GM11168 (cell line): ENCODE data around the gene FAM222A.
"Not testable (repeated sequence)": the region's sequence is repeated elsewhere in the genome, so short reads cannot be mapped to it uniquely, and the experiment has no call there.

Experiments
- in situ Hi-C: fragments of 300-500 bp; cut with MboI; formaldehyde crosslinking; loops from one replicate; pipeline ENCODE4 v1.12.0; 2022; ENCODE audit warnings: low sequenced_read_pairs; ENCODE audit not compliant: unreplicated experiment

Gene FAM222A

DNA sequence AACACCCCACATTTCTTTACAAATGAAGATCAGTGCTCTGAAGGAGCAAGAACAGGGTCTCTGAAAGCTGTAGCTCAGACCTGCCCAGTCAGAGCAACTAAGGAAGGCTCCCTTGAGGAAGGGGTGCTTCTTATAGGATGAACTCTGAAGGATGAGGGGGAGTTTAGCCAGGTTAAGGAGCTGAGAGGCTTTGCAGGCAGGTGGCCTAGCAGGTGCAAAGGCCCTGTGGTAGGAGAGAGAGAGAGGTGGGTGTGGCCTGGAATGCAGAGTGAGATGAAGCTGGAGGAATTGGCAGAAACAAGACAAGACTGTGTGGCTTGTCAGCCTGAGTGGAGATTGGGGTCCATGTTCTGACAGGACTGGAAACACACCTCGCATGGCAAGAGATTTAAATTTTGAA, 20.5 kb upstream of the FAM222A start:
- in situ Hi-C loops, result no loop called here

DNA sequence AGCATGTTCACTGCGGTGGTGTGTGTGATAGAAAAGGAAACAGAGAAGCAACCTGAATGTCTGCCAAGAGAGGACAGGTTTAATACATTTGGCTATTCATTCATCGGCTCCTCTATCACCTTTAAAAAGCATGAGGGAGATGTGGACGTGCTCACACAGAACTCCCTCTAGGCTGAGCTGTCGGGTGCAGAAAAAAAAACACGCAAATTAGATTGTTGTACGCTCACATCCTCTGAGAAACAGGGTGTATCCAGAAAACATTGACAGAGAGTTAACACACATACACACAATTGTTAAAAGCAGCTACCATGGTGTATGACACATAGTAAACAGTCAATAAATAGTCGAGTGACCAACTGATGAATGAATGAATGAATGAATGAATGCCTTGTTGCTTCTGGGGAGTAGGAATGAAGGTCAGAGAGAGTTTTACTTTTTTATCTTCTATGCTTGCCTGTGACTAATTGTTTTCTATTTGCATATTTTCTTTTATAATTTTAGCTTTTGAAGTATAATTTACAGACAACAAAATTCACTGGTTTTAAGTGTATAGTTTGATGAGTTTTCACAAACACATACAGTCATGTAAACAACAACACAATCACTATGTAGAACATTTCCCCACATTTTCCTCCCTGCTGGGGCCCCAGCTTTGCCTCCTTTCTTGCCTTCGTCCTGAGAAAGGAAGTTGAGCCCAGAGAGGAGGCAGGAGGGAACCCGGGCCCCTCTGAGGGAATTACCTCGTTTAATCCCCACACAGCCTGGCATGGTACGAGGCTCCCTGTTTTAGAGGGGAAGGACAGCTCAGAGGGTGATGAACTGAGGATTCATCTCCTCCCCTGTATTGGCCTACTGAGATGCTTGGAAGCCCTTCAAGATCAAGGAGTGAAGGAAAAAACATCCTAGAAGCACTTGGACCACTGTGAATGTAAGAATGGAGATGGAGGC, 19.7 kb upstream of the FAM222A start:
- in situ Hi-C loops, result no loop called here

DNA sequence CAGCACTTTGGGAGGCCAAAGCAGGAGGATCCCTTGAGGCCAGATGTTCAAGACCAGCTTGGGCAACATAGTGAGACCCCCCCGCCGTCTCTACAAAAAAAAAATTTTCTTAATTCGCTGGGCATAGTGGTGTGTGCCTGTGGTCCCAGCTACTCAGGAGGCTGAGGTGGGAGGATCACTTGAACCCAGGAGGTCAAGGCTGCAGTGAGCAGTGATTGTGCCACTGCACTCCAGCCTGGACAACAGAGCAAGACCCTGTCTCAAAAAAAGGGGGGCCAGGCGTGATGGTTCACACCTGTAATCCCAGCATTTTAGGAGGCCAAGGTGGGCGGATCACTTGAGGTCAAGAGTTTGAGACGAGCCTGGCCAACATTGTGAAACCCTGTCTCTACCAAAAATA, 19.0 kb upstream of the FAM222A start:
- in situ Hi-C loops, result not testable (repeated sequence)

DNA sequence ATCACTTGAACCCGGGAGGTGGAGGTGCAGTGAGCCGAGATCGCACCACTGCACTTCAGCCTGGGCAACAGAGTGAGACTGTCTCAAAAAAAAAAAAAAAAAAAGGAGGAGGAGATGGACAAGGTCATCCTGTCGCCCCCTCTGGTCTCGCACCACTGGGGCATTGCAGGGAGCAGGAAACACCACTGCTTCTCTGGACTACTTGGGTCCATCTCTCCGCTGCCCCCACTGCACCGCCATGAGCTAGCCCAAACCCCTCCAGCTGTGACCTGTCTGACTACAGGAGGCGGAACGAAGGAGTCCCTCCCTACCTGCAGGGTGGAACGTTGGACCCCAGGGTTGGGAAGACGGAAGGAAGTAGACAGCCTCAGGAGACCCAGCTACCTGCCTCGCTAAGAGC, 18.2 kb upstream of the FAM222A start:
- in situ Hi-C loops, result no loop called here

DNA sequence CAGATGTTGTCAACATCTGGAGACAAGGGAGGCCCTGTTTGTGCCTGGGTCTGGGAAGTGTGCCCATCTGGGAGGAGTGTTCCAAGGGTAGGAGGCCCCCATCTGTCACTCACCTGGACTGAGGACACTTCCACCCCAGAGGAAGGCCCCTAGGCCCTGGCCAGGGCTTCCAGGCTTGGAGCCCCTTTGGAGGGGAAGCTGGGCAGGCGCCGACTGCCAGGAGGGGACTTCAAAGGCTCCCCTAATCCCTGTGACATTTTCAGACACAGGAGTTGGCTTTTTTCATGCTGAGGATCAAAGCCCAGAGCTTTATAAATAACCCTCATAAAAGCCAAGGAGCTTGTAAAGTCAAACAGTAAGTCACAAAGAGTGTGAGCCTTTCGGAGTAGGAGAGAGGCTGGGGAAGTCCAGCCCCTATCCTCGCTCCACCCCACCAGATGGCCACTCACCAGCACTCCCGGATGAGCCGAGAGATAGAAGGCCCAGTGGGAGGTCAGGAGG, 17.6 kb upstream of the FAM222A start:
- in situ Hi-C loops, result no loop called here

DNA sequence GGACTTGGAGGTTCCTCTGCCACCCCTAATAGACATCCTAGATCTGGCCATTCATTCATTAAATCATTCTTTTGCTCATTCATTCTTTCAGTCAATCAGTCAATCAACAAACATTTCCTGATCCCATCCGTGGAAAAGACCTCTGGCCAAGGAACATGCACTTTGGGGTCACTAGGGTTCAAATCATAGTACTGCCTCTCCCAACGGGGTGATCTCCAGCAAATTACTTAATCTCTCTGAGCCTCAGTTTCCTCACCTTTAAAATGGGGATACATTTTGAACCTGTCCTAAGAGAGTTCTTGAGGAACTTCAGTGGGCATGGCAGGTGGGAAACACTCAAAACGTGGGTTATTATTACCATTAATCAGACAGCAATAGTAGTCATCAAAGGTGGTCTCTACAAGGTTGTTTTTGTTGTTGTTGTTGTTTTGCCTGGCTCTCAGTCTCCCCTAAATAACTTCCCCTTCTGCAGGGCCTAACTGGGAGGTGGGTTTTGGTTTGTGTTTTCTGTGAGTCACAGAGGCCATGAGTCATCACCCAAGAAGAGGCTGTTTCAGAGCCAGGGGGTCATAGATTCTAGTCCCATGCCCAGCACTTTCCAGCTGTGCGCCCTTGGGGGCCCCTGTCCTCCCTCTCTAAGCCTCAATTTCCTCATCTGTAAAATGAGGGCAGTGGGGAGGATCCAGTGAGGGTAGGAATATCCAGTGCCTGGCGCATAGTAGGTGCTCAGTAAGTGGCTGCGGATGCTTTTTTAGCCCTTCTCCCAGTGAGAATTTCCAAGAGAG, 16.9 kb upstream of the FAM222A start:
- in situ Hi-C loops, result no loop called here

DNA sequence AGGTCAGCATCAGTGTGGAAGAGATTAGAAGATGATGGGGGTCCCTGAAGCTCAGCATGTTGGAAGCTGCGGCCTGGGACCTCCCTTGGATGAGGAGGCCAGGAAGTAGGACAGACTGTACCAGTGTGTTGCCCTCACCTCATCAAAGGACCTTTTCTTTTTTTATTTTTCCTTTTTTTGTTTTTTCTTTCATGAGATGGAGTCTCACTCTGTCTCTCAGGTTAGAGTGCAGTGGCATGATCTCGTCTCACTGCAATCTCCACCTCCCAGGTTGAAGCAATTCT, 16.4 kb upstream of the FAM222A start:
- in situ Hi-C loops, result no loop called here

DNA sequence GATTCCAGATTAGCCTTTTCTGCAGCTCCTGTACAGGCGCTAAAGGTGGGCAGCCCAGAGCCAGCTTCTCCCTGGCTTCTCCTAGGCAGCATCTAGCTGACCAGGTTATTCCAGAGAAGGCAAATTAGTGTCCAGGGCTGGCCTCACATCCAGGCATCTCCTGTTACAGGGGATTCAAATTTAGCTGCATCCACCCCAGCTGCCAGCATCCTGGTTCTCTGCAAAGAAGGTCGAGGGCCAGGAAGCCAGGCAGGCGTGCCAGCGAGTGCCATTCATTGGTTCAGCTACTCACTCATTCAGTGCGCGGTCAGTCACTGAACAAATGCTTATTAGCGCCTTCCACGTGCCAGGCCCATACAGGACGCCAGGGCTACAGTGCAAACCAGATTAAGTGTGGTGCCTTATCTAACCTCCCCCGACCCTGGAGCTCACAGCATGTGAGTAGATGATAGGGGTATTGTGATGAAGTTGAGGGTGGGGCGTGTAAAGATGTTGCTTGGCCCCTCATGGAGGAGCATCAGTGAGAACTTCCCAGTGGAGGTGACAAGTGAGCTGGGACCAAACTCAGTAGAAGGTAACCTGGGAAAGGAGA, 15.7 kb upstream of the FAM222A start:
- in situ Hi-C loops, result no loop called here

DNA sequence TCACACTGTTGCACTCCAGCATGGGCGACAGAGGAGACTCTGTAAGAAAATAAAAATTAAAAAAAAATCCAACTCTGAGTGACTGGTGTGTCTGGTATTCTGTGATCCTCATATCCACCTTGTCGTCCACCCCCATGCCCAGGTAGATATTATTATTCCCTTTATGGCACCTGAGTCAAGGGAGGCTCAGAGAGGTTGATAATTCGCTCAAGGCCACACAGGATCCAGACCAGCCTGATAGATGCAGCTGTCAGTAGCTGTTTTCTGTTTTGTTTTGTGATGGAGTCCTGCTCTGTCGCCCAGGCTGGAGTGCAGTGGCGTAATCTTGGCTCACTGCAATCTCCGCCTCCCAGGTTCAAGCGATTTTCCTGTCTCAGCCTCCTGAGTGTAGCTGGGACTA, 14.8 kb upstream of the FAM222A start:
- in situ Hi-C loops, result no loop called here

DNA sequence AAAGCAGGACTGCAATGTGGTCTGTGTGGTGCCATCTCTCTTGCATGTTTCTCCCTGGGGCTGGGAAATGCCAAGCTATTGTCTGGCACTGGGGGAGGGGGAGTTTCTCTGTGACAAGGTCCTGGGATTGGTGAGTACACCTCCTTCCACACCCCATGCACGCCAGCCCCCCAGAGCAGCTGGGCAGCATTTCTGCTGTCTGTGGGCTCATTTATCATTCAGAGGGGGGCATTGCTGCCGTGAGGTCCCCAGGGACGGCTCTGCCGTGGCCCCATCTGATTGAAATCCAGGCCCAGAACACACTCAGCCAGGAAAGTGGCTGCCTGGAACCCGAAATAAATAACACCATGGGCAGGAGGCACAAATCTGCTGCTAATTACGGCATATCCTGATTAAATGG, 12.6 kb upstream of the FAM222A start:
- in situ Hi-C loops, result no loop called here

DNA sequence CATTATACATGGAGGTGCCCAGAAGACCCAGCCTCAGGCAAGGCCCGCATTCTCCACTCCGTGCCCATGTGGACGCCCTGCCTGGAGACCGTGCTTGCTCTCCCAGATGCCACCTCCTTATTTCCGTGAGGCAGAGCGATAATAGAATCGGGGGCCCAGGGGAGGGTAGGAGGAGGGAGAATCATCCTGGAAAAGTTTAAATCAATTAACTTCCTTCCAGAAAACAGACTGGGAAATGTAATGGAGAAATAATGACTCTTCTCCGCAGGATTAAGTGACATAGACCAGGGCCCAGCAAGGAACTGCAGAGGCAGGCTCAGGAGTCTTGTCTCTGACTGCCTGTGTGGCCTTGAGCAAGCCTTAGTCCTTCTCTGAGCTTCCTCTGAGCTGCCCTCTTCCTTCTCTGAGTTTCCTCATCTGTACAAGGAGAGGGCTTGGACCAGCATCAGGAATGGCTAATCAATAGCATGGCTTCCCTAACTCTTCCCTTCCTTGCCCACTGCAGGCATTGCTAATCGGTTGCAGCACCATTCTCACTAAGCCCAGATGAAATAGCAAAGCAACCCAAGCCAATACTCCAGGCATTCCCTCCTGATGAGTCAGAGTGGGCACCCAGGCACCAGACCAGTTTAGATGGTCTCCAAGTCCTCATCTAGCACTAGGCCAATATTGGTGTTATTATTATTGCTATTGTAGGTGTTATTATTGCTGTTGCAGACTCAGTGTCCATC, 11.3 kb upstream of the FAM222A start:
- in situ Hi-C loops, result no loop called here

DNA sequence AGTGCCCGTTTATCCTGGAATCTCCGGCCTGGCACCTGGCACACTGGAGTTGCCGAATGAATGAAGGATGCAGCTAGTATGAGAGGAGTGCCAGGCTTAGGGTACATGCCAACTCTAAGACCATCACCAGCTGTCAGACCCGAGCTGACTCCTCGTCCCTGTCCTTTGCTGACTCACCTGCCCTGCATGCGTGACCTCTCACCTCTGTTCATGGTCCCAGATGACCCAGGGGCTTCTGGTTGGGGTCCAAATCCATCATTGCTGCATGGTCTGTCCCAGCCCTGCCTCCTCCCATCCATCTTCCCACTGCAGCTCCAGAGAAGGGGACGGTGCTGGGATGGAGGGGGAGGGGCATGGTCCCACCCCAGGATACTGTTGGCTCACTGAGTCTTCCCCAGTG, 9.9 kb upstream of the FAM222A start:
- in situ Hi-C loops, result no loop called here

DNA sequence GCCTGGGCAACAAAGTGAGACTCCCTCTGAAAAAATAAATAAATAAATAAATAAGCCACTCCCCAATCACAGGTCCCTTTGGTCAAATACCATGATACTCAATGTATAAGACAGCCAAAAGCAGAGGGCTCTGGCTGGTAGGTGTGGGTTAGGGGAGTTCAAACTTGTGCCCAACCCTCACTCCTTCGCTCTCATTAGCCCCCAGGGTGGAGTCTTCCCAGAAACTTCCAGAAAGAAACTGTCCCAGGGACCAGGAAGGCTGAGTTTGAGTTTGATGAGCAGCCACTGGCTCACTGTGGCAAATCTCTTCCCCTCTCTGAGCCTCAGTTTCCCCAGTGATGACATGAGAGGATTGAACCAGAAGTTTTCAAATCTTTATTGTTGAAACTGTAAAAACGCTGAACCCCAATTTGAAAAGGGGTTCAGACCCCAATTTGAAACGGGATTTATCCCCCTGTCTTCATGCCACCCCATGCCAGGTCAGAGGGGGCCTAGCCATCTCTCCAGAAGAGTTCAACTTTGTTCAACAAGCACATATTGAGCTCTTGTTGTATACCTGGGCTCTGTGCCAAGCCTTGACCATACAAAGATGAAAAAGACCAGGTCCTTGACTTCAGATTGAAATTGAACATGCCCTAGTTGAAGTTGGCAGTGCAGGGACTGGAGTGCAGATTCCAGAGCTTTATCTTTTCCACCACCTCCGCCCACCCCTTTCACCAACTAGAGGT, 9.1 kb upstream of the FAM222A start:
- in situ Hi-C loops, result no loop called here

DNA sequence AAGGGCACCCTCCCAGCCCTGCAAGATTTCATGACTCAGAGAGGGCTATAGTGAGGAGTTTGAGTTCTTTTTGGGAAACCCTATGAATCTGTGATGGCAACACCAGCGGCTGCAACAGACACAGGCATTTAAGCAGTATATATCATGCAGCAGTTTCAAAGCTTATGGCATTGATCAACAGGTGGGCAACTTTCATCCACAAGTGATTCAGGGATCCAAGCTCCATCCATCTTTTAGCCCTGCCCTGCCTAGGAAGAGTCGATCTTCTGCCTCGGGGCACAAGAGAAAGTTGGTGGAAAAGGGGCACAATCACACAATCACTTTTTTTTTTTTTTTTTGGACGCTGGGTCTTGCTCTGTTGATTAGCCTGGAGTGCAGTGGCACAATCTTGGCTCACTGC, 8.3 kb upstream of the FAM222A start:
- in situ Hi-C loops, result no loop called here

DNA sequence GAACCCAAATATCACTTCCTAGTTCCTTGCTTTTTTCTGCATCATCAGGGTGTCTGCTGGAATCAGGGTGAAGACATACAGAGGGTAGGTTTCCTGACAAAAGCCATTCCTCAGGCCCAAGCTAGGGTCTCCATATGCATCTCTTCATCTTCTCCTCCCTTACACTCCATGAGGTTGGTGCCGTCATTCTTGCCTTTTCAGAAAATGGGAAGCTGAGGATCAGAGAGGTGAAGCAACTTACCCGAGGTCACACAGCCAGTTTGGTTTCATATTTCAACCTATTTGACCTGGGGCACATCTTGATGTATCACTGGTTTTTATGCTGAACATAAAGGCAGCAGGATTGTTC, 7.3 kb upstream of the FAM222A start:
- in situ Hi-C loops, result no loop called here

DNA sequence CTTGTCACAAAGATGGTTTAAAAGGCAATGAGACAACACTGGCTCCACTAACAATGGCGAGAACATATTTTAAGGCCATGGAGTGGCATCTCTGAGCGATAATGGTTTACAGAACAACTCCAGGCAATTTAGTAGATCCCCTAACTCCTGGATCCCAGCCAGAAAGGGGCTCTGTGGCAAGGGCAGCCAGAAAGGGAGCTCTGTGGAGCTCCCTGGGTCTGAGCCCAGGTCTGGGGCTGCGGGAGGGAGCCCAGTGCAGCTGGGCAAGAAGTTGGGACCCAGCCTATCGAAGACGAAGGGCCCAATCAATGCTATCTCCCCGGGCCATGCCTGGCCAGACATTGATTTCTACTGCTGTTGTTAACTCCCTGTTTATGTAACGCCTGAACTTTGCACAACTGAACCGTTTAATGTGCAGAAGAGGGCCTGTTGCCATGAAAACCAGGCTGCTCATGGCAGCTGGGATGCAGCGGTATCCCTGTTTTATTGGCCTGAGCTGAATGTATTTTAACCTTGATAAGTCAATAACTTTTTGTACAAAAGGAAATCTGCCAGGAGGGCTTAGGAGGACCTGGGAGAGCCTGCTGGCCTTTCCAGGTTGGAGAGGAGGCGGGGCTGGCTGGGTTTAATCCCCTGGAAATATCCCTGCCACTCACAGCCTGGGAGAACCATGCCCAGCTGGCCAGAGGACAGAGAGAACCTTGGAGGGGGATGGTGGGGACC, 6.7 kb upstream of the FAM222A start:
- in situ Hi-C loops, result no loop called here

DNA sequence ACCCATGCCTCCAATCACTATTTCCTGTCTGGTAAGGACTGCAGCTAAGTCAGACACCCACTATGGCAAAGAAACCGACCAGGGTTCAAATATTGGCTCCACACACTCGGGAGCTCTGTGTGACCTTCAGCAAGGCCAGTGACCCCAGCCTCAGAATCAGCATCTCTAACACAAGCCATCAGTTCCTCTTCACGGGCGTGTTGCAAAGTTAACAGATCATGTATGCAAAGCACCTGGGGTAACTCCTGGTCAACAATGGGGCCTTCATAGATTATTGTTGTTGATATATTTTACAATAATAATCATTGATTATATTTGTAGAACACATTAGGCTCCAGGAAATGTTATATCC, 6.2 kb upstream of the FAM222A start:
- in situ Hi-C loops, result no loop called here

DNA sequence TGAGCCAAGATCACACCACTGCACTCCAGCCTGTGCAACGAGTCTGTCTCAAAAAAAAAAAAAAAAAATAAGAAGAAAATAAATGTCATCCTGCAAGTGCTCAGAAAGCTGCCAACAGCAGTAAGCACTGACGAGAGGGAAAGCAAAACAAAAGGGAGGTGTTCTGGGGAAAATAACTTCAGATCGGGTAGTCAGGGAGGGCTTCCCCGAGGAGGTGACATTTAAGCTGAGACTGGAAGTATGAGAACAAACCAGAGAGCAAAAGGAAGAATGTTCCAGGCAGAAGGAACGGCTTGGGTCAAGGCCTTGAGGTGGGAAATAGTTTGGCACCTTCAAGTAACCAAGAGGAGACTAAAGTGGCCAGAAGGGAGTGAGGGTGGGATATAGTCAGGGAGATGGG, 4.7 kb upstream of the FAM222A start:
- in situ Hi-C loops, result no loop called here

DNA sequence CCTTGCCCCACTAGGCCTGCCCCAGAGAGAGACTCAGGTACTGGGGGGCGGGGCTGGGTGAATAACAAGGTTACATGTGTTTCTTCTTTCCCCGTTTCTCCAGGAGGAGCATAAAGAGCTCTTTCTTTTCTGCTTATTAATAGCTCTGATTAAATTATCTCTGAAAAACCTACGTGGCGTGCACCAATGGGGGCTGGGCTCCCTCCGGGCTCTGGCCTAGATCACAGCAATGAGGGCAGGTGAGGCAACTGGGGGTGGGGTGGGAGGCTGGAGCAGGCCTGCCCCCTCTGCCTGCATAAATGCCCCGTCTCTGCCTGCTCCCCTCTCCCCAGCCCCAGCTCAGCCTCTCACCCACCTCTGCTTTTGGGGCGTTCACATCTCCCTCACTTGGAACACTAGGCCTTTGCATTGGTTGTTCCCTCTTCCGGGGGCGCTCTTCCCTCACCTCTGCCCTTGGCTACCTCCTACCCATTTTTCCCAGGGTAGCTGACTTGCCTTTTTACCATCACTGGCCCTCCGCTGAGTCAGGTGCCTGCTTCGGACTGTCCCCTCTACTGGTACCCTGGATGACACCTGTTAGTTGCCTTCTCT, 4.1 kb upstream of the FAM222A start:
- in situ Hi-C loops, result no loop called here
